Fibroblast of skin of scalp (primary cell): ENCODE results near the gene NKTR.

Experiments used
- DNase-seq: peaks from one replicate; pipeline ENCODE4 v3.0.0-alpha.2; 2013

NKTR gene

DNA sequence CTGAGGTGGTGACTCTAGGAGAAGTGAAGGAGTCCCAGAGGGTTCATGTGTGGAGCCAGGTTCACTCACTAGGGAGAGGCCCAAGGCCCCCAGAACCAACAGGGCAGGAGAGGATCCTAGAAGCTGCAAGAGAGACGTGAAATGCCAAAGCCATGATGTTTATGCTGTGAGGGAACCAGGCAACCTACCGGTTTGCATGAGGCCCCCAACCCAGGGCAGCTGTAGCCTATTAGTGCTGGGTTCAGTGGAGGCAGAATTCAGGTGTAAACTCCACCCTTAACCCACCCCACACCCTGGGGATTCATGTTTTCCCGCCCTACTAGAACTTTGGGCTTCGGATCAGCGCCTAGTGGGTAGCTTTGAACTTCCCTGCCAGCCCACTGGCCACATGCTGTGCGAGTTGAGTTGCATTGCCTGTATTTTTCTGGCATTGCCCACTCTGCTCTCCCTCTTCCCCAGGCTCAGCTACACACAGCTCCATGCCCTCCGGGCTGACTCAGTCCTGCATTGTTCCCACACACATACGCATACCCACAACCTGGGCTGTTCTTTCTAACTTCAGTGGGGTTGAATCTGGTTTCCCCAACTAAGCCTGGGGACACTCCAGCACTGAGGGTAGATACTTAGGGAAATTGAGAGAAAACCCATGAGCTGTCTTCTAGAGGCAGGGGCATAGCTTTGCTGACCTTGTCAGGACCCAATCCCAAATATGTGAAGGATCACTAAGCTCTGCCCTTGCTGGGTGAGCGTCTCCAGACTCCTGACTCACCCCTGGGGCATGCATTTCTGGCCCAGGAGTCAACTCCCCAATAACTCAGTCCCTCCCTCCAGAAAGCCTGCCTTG is 51.0 kb downstream of the NKTR start:
- peak; percentile 76 for DNase-seq

DNA sequence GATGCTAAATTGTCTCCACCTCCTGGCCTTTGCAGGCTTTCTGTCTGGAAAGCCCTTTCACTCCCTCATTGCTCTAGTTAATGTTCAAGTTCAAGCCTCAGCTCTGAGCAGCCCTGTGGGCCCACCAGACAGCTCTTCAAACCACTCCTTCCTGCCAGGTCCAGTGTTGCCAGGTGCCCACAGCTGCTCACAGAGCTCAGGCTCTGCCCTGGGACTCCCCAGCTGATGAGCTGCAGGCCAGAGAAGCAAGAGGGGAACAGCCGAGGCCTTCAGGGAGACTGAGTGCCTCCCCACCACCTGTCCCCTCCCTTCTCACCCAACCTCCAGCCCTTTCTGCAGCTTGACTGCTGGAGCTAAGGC is 51.7 kb downstream of the NKTR start:
- DNase-seq = no peak

DNA sequence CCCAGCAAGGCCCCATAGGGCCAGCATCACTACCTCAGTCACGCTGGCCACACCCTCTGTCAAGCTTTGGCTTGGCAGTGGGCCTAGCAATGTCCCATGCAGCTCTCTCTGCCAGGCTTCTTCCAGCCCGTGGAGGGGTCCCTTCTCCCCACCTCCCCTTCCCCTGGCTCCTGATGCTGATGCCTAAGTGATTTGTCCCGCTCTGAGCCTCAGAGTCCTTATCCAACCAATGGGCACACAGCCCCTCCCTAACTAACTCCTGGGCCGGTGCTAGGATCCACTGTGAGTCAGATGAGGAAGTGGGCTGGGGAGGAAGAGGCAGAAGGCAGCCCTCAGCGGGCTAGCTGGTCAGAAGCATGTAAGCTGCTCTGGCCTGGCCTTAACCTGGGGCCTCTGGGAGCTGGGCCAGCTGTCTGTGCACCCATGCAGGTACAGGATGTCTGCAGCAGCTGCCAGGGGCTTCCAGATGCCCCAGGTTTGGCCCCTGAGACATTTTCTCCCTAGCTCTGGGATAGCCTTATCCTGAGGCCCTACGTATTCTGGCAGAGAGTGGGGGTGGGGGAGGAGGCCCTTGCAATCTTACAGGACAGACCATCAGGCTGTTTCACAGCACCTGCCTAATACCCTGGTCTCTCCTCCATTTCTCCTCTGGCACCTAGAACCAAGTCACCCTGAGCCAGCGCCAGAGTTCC is 52.3 kb downstream of the NKTR start:
- peak; percentile 71 for DNase-seq

DNA sequence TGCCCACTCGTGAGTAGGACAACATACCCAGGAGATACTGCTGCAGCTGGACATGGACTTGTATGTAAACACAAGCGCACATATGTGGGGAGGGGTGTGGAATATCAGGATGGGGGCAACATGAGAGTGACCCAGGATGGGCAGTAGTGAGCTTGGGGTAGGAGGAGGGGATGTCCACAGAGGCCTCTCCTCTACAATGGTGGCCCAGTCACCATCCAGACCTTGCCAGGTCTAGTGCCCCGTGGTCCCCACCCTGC is 52.7 kb downstream of the NKTR start:
- DNase-seq = no peak

DNA sequence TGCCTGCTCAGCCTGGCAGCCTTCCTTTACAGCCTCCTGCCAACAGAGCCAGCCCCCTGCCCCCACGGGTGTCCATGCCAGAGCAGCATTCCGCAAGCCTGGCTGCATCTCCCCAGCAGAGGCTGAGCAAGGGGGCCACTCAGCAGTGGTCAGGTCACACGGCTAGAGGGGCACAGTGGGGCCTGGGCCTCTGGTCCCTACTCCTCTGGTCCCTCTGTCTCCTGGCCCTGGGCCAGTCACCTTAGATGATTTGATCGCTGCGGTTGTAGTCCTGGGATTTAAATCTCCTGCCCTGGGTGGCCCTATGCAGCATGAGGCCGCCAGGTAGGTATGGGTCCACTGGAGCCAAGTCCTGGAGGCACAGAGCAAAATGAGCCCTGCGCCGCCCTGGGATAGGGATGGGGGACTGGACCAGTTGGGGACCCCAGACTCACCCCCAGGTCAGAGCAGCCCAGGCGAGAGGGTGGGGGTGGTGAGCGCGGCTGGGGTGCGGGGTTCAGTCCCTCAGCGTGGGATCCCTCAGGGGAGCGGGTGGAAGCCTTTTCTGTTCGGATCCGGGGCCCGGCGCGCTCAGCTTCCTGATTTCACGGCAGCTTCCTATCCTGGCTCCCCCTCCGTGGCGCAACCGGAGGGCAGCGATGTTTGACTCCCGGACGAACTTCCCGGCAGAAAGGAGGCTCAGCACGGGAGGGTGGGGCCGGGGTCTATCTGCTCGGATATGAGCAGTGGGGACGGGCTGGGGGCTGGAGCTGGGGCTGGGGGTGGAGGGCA is 53.3 kb downstream of the NKTR start, which contains the start of gene ZBTB47:
Gene ZBTB47 (plus strand): TSS at position 138 of the 771 bp plus-strand sequence. CDS start 4,659 bp downstream, outside the sequence.
- peak; percentile 27 for DNase-seq

DNA sequence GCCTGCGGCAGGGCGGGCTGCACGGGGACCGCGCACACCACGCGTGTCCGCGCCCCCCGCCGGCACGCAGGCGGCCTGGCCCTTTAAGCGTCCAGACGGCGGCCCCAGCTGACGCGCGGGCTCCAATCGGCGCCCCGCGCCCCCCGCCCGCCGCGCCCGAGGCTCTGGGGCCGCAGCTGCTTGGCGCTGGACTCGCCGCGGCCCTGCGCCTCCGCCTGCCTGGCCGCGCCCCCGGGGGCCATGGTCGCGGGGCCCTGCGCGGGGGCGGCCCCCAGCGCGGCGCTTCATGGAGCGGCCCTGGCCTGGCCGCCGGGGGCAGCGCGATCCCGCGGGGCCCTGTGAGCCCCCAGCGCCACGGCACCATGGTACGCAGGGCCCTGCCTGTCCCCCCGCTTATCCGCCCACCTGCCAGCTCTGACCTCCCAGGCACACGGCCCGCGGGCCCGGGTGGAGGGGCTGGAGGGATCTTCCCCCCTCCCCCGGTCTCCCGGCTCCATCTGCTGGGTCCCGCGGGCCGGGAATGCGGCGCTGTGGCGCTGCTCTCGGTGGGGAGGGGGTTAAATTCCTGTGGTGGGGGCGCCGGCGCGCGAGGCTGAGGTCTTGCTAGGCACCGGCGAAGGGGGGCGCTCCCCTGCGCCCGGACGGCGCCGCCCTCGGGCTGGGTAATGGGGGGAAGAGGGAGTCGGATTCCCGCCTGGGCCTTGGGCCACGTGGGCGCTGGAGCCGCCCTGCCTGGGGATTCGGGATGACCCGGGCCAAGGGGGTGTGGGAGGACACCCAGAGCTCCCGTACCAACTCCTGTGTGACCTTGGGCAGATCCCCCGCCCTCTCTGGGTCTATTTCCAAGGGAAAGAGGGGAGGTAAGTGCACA is 54.1 kb downstream of the NKTR start:
- peak; percentile 73 for DNase-seq

DNA sequence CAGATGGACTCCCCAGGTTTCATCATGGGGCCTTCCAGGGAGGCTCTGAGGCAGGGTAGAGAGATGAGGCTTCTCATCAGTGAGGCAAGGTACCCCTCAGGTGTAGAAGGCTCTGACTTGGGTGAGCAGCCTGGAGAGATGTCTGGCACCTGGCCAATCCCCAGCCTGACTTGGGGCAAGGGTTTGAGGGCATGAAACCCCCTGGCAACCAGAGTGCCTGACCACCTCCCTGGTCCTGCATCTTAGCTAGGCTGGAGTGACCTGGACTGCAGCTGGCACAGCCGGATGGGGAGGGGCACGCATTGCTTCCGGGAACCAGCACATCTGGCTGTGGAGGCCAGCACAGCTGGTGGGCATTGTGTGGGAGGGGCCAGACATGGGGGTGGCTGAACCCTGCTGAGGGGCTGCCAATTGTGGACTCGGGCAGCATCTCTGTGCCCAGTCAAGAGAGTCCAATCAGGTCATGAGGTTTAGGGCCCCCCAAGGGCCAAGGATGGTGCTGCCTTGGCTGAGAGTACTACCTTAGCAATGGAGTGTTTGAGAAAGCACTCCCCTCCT is 54.9 kb downstream of the NKTR start:
- DNase-seq = no peak

DNA sequence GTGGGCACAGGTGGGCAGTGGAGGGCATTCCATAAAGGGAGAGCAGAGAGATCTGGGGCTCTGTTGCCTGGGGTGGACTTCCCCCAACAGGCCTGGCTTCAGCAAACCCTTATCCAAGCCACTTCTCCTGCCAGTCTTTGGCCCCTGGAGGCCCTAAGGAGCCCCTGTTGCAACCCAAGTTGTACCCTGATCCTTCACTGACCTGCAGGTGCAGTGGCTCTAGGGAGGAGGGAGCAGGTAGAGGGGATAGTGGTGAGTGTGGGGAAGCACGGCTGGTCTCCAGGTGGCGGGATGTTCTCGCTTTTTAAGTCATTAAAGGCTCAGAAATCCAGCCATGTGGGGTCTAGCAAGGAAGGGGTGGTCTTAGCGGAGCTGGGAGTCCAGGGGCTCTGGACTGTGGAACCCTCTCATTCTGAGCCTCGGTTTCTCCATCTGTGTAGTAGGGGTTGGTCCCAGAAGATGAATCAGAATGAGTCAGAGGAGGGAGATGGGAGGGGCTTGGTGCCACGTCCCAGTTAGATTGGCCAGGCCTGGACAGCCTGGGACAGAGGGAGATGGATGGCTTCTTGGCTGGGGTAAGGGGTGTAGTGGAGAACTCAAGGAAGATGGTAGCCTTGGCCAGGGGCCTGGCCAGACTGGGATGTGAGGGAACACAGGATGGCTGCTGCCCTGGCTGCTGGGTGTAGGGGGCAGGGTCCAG is 55.6 kb downstream of the NKTR start:
- DNase-seq = peak; percentile 35

DNA sequence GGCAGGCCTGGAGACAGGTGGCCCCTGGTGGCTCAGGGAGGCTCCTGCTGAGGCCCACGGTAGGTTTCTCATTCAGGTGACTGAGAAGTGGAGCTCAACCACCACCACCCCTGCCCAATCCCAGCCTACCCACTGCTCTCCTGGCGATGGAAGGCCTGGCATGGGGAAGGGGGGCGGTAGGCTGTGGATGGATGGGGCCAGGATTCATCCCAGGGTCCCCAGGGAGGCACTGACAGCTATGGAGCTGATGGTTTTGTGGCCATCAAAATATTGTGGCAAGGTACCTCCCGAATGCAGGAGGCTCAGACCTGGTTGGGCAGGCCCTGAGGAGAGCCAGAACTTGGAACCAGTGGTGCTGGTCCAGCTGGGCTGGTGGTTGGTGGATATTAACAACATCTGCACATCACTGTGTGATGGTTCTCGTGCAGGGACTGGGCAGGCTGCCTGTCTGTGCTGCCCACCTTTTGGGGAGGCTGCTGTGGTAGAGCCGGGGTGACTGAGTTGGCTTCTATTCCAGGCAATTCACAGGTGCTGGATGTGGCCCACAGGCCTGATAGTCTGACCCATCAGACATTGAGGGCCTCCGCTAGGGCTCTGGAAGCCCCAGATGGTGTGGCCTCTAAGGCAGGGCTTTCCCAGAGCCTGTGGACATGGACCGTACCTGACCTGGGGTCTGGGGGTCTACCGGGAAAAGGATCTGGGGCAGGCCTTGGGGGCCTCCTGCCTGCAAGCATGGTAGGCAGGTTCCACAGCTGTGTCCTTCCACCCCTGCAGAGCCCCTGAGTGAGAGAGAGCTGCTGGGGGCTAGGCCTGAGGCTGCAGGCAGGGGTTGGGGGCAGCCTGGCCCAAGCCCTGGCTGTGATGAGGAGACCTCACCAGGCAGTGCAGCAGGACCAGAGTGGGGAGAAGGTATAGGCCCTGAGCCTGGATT is 56.5 kb downstream of the NKTR start:
- DNase-seq = no peak

DNA sequence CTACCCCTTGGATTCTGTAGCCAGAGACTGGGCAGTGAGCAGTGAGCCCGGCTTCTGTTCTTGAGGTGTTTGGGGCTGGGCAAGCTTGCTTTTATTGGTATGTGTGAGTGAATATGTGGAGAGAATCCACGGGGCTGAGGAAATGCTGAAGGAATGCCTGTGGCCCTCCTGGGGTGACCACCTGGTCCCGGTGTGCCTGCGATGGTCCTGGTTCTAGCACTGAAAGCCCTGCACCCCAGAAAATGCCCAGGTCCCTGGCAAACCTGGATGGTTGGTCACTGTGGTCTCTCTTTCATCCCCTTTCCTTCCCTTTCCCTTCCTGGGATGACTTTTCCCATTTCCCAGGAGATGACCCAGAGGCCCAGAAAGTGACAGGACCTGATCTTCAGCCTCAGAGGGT is 57.2 kb downstream of the NKTR start:
- no peak for DNase-seq

DNA sequence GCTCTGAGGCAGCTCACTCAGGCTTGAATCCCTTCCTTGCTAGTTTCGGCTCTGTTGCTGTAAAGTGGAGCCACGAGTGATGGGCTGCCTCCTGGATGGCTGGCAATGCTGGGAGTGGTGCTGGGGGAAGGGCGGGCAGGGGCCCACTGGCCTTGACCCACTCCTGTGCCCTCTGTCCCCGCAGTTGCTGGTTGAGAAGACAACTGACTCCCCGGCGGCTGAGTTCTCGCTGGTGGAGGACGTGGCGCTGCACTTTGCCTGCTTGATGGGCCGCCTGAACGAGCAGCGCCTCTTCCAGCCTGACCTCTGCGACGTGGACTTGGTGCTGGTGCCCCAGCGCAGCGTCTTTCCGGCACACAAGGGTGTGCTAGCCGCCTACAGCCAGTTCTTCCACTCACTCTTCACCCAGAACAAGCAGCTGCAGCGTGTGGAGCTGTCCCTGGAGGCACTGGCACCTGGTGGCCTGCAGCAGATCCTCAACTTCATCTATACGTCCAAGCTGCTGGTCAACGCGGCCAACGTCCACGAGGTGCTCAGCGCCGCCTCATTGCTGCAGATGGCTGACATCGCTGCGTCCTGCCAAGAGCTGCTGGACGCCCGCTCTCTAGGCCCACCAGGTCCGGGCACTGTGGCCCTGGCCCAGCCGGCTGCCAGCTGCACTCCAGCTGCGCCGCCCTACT is 57.7 kb downstream of the NKTR start:
- DNase-seq = no peak

DNA sequence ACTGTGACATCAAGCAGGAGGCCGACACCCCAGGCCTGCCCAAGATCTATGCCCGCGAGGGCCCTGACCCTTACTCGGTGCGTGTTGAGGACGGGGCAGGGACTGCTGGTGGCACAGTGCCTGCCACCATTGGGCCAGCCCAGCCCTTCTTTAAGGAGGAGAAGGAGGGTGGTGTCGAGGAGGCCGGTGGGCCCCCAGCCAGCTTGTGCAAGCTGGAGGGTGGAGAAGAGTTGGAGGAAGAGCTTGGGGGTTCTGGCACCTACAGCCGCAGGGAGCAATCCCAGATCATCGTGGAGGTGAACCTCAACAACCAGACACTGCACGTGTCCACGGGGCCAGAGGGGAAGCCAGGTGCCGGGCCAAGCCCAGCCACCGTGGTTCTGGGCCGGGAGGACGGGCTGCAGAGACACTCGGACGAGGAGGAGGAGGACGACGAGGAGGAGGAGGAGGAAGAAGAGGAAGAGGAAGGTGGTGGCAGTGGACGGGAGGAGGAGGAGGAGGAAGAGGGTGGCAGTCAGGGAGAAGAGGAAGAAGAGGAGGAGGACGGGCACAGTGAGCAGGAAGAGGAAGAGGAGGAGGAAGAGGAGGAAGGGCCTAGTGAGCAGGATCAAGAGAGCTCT is 58.4 kb downstream of the NKTR start:
- no peak for DNase-seq

DNA sequence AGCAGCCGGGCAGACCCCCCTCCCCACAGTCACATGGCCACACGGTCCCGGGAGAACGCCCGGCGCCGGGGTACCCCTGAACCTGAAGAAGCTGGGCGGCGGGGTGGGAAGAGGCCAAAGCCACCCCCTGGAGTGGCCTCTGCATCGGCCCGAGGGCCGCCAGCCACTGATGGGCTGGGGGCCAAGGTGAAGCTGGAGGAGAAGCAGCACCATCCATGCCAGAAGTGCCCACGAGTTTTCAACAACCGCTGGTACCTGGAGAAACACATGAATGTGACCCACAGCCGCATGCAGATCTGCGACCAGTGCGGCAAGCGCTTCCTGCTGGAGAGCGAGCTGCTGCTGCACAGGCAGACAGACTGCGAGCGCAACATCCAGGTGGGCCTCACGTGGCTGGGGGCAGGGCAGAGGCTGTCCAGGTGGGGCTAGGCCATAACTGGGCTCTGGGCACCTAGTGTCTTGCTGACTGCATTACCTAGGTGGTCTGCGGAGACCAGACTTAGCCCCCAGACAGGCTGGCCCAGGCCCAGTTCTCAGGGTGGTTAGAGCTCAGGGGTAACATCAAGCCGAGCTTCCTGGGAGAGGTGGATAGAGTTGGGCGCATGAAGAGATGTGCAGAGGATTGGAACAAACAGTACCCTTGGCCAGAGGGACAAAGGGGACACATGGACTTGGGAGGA is 59.1 kb downstream of the NKTR start:
- no peak for DNase-seq

DNA sequence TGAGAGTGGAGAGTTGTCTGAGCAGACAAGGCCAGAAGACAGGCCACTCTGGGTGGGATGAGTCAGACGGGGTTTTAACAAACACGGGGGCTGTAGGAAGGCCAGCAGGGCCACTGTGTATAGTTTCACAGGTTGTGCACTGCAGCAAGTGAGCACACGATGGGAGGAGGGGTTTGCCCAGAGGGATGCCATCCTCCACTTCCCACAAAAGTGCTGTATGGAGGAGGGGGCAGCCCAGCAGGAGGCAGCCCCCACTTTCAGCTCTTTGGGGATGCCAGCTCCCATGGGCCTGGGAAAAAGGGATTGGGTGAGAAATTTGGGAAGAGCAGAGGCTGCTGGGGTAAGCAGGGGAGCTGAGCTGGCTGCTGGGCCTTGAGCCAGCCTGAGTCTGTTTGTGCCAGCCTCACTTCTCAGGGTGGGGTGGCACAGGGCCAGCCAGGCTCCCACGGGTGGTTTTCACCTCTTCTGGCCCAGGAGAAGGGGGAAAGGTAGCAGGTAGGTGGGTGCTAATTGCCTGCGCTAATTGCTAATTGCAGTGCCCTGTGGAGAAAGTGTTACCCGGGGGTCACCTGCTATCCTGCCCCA is 59.7 kb downstream of the NKTR start:
- no peak for DNase-seq

DNA sequence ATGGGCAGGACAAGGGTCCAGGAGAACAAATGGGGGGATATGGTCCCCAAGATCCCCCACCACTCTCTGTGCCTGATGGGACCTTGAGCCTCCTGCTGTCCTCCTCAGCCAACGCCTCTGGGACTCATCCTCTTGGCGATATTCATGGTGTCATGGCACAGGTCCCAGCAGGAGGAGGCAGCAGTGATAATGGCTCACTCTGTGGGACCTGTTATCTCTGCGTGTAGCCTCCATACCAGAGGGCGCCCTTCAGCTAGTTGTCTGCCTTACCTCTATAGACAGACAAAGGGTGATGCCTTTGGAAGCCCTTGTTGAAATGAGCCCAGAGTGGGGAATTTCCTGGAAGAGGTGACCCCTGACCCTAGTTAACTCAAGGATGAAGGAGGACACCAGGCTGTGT is 60.4 kb downstream of the NKTR start:
- no peak for DNase-seq

DNA sequence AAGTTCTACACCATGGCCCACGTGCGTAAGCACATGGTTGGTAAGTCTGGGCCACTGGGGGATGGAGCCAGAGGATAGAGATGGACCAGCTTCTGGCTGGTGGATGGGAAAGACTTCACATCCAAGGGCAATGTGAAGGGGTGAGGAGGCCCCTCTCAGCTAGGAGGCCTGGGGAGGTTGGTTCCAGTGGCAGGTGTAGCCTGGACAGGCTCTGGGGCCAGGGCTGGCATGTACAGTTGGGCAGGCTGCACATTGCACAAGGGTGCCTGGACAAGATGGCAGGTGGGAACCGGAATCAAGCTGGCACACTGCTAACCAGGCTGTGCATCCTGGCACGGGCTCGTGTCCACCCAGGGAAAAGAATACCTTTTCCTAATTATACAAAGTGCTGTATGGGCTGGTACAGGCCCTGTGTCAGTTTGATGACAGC is 61.1 kb downstream of the NKTR start:
- DNase-seq = no peak

DNA sequence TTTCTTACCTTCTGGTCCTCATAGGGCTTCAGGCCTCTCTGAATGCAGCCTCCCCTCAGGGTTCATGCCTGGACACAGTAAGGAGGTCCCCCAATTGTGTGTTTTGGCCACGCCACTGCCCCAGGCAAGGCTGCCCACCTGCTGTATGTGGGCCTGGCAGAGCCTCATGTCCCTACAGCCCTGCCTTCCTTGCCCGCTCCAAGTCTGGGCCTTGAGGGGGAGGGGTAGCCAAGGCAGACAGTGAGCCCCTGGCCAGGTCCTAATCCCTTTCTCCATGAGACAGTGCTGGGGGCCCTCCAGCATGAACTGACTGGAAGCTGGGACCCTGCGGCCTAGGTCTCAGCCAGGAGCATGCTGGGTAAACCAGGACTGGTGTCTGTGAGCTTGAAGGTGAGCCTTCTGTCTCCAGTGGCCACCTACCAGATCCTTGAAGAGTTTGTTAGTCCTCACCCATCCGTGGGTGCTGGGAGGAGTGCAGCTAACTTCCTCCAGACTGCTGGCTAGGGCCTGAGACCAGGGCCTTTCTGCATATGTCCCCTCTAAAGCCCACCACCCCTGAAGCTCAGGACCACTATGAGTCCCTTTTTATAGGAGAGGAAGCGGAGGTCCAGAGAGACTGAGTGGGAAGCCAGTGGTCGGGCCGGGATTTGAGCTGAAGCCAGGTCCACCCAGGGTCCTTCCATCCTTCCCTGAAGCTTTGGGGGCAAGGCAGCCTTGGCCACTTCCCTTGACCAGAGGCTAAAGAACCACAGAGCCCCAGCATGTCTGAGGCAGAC is 61.7 kb downstream of the NKTR start:
- no peak for DNase-seq
